ENCODE data around the gene CEMIP. TPM values are rescaled to one million over a fixed set of nuclear protein-coding genes. Genes with fewer than 3 reads are reported as not detected.

The CEMIP gene
- total RNA-seq, 4 donors from 2014 or later = 5.4 to 9.2 (median 8.7) TPM

GRCh38 chr15:80861731-80862170 lies 82.6 kb downstream of the CEMIP start:
- no peak for DNase-seq (ENCODE audit: low spot score in 2 of 2)
- TF ChIP-seq, protein P1, sequence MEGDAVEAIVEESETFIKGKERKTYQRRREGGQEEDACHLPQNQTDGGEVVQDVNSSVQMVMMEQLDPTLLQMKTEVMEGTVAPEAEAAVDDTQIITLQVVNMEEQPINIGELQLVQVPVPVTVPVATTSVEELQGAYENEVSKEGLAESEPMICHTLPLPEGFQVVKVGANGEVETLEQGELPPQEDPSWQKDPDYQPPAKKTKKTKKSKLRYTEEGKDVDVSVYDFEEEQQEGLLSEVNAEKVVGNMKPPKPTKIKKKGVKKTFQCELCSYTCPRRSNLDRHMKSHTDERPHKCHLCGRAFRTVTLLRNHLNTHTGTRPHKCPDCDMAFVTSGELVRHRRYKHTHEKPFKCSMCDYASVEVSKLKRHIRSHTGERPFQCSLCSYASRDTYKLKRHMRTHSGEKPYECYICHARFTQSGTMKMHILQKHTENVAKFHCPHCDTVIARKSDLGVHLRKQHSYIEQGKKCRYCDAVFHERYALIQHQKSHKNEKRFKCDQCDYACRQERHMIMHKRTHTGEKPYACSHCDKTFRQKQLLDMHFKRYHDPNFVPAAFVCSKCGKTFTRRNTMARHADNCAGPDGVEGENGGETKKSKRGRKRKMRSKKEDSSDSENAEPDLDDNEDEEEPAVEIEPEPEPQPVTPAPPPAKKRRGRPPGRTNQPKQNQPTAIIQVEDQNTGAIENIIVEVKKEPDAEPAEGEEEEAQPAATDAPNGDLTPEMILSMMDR (IDR thresholded peaks at IDR 0.05) = no peak
- TF ChIP-seq EP300 (IDR thresholded peaks at IDR 0.05) (no peak), POLR2AphosphoS5 (IDR thresholded peaks at IDR 0.05) (no peak), POLR2A (IDR thresholded peaks at IDR 0.05) (no peak)
- Histone ChIP-seq H3K27me3 (no peaks in the 10 kb centered on the region), H3K36me3 (no peaks in the 10 kb centered on the region), H3K4me1 (peaks cover 6% of the 10 kb centered on the region), H3K27ac (no peak overlapping the region), H3K4me3 (no peak overlapping the region), H3K9me3 (no peaks in the 10 kb centered on the region)
- 38% methylated on average over 4 of the region's 5 CpGs for WGBS

- TF ChIP-seq POLR2AphosphoS5 (IDR thresholded peaks at IDR 0.05) = no peak
- no peaks in the 10 kb centered on the region for H3K9me3 ChIP-seq
- DNase-seq (ENCODE audit: low spot score in 2 of 2) = no peak
- 75% methylated on average over 4 of the region's 4 CpGs for WGBS
- no peak overlapping the region for H3K27ac ChIP-seq
- H3K36me3 ChIP-seq = no peaks in the 10 kb centered on the region
- H3K4me1 ChIP-seq = no peaks in the 10 kb centered on the region
- no peaks in the 10 kb centered on the region for H3K27me3 ChIP-seq
- H3K4me3 ChIP-seq = no peak overlapping the region
Measured at GRCh38 chr15:80864666-80865065, 85.5 kb downstream of the CEMIP start.

DNA sequence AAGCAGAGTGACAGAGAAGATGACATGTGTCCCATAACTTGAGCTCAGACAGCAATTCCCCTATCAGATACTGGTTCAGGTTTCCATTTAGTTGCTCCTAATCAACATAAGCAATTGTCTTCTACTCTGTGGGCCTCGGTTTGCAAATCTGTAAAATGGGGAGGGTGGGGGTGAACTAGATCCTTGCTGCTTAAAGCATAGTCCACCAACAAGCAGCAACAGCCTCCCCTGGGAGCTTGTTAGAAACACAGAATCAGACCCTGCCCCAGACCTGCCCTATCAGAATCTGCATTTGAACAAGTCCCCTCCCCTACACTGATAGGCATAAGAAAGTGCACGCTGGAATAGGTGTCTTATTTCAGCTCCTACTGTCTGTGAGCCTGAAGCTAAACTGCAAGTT lies 87.8 kb downstream of the CEMIP start:
- DNase-seq (ENCODE audit: low spot score in 2 of 2) = no peak
- H3K27ac ChIP-seq = no peak overlapping the region
- WGBS = 50% methylated on average over 2 of the region's 2 CpGs
- TF ChIP-seq POLR2A (IDR thresholded peaks at IDR 0.05) = no peak
- TF ChIP-seq, protein P1 (IDR thresholded peaks at IDR 0.05) = no peak
- H3K4me1 ChIP-seq = peaks cover 6% of the 10 kb centered on the region
- H3K36me3 ChIP-seq = no peaks in the 10 kb centered on the region
- H3K27me3 ChIP-seq = no peaks in the 10 kb centered on the region
- no peak overlapping the region for H3K4me3 ChIP-seq
- no peaks in the 10 kb centered on the region for H3K9me3 ChIP-seq

DNA sequence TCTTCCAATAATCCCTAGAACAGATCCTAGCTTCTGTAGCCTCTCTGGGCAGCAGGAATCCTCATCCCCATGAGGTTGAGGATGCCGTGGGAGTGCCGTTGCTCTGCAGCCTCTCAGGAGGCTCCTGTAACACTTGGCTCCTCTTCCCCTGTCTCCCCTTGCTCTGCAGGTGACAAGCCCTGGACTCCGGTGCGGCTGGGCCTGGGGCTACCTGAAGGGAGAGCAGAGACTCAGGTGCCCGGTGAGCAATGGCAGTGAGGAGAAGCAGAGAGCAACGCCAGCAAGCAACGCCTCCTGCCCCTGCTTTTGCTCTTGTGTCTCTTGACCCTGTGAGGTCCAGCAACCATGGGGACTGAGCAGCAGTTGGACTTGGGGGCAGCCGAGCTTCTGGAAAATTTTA lies 91.2 kb downstream of the CEMIP start:
- H3K27ac ChIP-seq = no peak overlapping the region
- no peaks in the 10 kb centered on the region for H3K27me3 ChIP-seq
- TF ChIP-seq POLR2AphosphoS5 (IDR thresholded peaks at IDR 0.05) (no peak), POLR2A (IDR thresholded peaks at IDR 0.05) (no peak), EP300 (IDR thresholded peaks at IDR 0.05) (no peak)
- TF ChIP-seq, protein P1 (IDR thresholded peaks at IDR 0.05) = no peak
- DNase-seq (ENCODE audit: low spot score in 2 of 2) = no peak
- H3K9me3 ChIP-seq = no peaks in the 10 kb centered on the region
- H3K4me1 ChIP-seq = peaks cover 6% of the 10 kb centered on the region
- WGBS = 87% methylated on average over 3 of the region's 8 CpGs
- no peak overlapping the region for H3K4me3 ChIP-seq
- H3K36me3 ChIP-seq = no peaks in the 10 kb centered on the region

- Histone ChIP-seq H3K27me3 (no peaks in the 10 kb centered on the region), H3K4me1 (peaks cover 6% of the 10 kb centered on the region), H3K4me3 (no peak overlapping the region), H3K27ac (no peak overlapping the region), H3K36me3 (no peaks in the 10 kb centered on the region), H3K9me3 (no peaks in the 10 kb centered on the region)
- no peak for TF ChIP-seq POLR2A (IDR thresholded peaks at IDR 0.05)
- no peak for TF ChIP-seq EP300 (IDR thresholded peaks at IDR 0.05)
- TF ChIP-seq POLR2AphosphoS5 (IDR thresholded peaks at IDR 0.05) = peak in 1 of 3 donors; percentile 48
- WGBS = 67% methylated on average over 5 of the region's 5 CpGs
- no peak for DNase-seq (ENCODE audit: low spot score in 2 of 2)
Measured at GRCh38 chr15:80870893-80871292, 91.7 kb downstream of the CEMIP start.

DNA sequence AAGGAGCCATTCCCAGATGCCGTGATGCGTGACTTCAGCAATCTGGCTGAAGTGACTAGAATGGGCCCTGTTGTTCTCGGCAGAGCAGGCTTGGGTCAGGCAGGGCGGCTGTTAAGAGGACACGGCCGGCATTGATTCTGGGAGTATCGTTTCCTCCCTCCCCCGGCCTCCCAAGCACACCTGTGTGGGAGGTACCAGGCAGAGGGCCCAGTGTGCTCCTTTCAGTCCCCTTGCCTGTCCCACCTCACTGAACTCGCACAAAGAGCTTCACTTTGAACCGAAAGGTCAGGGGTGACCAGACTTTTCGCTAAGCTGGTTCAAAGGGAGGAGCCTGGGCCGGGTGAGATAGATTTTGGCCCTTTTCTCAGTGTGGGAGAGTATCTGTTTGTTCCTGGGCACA lies 92.7 kb downstream of the CEMIP start:
- Histone ChIP-seq H3K4me3 (no peak overlapping the region), H3K27me3 (no peaks in the 10 kb centered on the region), H3K27ac (no peak overlapping the region), H3K4me1 (peaks cover 6% of the 10 kb centered on the region), H3K36me3 (no peaks in the 10 kb centered on the region), H3K9me3 (no peaks in the 10 kb centered on the region)
- DNase-seq (ENCODE audit: low spot score in 2 of 2) = no peak
- WGBS = 88% methylated on average over 12 of the region's 12 CpGs
- TF ChIP-seq POLR2AphosphoS5 (IDR thresholded peaks at IDR 0.05) (no peak), POLR2A (IDR thresholded peaks at IDR 0.05) (no peak), EP300 (IDR thresholded peaks at IDR 0.05) (no peak)
- TF ChIP-seq, protein P1 (IDR thresholded peaks at IDR 0.05) = no peak
